Neuron (in vitro differentiated cells): Measurements from ENCODE around the gene GLRX.
"Not testable (repeated sequence)": the region's sequence is repeated elsewhere in the genome, so short reads cannot be mapped to it uniquely, and the experiment has no call there.

Experiments
- H2AFZ ChIP-seq: one replicate; pipeline ENCODE4 v1.6.1; 2013; ENCODE audit warnings: low read depth, mild to moderate bottlenecking, inconsistent platforms, low read length, moderate library complexity
- H3K27me3 ChIP-seq: one replicate; pipeline ENCODE4 v1.6.1; 2013; ENCODE audit warnings: low read length; ENCODE audit not compliant: insufficient read depth
- H3K36me3 ChIP-seq: one replicate; pipeline ENCODE4 v1.6.1; 2013; ENCODE audit warnings: low read length; ENCODE audit not compliant: insufficient read depth
- H3K4me1 ChIP-seq: one replicate; pipeline ENCODE4 v1.6.1; 2013; ENCODE audit warnings: low read length; ENCODE audit not compliant: insufficient read depth
- H3K4me3 ChIP-seq: 2 replicates; pipeline ENCODE4 v1.5.1; 2013; ENCODE audit warnings: mild to moderate bottlenecking, low read length, moderate library complexity
- H3K9me3 ChIP-seq: one replicate; pipeline ENCODE4 v1.6.1; 2013; ENCODE audit warnings: low read length

GLRX gene

GRCh38 chr5:95818181-95819147, 4.1 kb downstream of the GLRX start:
- Histone ChIP-seq H3K36me3 (no peaks in the 10 kb centered on the region), H3K9me3 (no peaks in the 10 kb centered on the region), H3K4me3 (no peak overlapping the region), H3K4me1 (peaks cover 16% of the 10 kb centered on the region), H2AFZ (no peak overlapping the region), H3K27me3 (no peaks in the 10 kb centered on the region)

- H2AFZ ChIP-seq = no peak overlapping the region
- no peaks in the 10 kb centered on the region for H3K9me3 ChIP-seq
- H3K4me1 ChIP-seq = peaks cover 12% of the 10 kb centered on the region
- H3K4me3 ChIP-seq = no peak overlapping the region
- no peaks in the 10 kb centered on the region for H3K36me3 ChIP-seq
- no peaks in the 10 kb centered on the region for H3K27me3 ChIP-seq
Observed at GRCh38 chr5:95817430-95817829, 5.1 kb downstream of the GLRX start.

- Histone ChIP-seq H2AFZ (no peak overlapping the region), H3K4me1 (peaks cover 12% of the 10 kb centered on the region), H3K36me3 (no peaks in the 10 kb centered on the region), H3K4me3 (no peak overlapping the region), H3K9me3 (no peaks in the 10 kb centered on the region), H3K27me3 (no peaks in the 10 kb centered on the region)
Observed at GRCh38 chr5:95816776-95817175, 5.8 kb downstream of the GLRX start.

- Histone ChIP-seq H3K36me3 (no peaks in the 10 kb centered on the region), H2AFZ (no peak overlapping the region), H3K4me3 (no peak overlapping the region), H3K9me3 (no peaks in the 10 kb centered on the region), H3K4me1 (peaks cover 7% of the 10 kb centered on the region), H3K27me3 (no peaks in the 10 kb centered on the region)
Observed at GRCh38 chr5:95816341-95816740, 6.2 kb downstream of the GLRX start.

GRCh38 chr5:95815155-95815729, 7.3 kb downstream of the GLRX start:
- no peak overlapping the region for H3K4me3 ChIP-seq
- H3K27me3 ChIP-seq = no peaks in the 10 kb centered on the region
- H3K36me3 ChIP-seq = no peaks in the 10 kb centered on the region
- H2AFZ ChIP-seq = no peak overlapping the region
- H3K4me1 ChIP-seq = peaks cover 10% of the 10 kb centered on the region
- H3K9me3 ChIP-seq = no peaks in the 10 kb centered on the region

DNA sequence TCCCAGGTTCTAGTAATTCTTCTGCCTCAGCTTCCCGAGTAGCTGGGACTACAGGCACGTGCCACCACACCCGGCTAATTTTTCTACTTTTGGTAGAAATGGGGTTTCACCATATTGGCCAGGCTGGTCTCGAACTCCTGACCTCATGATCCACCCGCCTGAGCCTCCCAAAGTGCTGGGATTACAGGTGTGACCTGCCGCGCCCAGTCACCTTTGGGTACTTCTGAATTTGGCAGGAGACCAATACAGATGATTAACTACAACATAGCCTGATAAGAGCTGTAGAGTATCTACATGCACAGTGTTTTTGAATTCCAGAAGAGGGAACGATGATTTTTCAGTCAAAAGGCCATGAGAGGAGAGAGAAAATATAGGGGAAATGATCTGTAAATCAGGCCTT, 9.5 kb downstream of the GLRX start:
- not testable (repeated sequence) for H3K27me3 ChIP-seq, H2AFZ ChIP-seq, H3K4me3 ChIP-seq, H3K36me3 ChIP-seq, H3K9me3 ChIP-seq
- peaks cover 12% of the 10 kb centered on the region for H3K4me1 ChIP-seq

DNA sequence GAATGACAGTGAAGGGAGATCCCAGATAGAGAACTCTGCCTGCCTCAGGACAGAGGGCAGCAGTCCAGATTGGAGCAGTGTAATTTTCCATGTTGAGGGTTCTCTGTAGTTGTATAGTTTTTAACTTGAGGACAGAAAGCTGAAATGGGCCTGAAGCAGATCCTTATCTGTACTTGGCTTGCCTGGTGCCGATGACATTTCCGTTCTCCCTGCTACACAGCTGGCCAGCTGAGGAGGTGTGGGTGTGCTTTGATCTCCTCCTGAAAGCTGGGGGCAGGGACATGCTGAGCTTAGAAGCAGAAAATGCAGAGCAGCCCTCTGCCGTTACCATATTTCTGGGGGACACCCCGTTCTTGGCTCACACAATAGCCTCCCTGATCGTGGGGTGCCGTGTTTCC, 10.5 kb downstream of the GLRX start:
- Histone ChIP-seq H3K4me3 (no peak overlapping the region), H3K9me3 (no peaks in the 10 kb centered on the region), H3K4me1 (peaks cover 8% of the 10 kb centered on the region), H2AFZ (no peak overlapping the region), H3K36me3 (no peaks in the 10 kb centered on the region), H3K27me3 (no peaks in the 10 kb centered on the region)

DNA sequence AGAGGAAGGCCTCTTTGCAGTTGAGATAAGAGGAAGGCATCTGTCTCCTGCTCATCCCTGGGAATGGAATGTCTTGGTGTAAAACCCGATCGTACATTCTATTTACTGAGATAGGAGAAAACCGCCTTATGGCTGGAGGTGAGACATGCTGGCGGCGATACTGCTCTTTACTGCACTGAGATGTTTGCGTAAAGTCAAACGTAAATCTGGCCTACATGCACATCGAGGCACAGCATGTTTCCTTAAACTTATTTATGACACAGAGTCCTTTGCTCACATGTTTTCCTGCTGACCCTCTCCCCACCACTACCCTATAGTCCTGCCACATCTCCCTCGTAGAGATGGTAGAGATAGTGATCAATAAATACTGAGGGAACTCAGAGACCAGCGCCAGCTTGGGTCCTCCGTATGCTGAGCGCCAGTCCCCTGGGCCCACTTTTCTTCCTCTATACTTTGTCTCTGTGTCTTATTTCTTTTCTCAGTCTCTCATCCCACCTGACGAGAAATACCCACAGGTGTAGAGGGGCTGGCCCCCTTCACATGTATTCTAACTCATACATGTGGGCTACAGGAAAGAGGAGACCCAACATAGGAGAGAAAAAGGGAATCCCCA, 11.0 kb downstream of the GLRX start:
- not testable (repeated sequence) for H3K9me3 ChIP-seq, H3K4me1 ChIP-seq, H2AFZ ChIP-seq, H3K4me3 ChIP-seq, H3K36me3 ChIP-seq, H3K27me3 ChIP-seq

DNA sequence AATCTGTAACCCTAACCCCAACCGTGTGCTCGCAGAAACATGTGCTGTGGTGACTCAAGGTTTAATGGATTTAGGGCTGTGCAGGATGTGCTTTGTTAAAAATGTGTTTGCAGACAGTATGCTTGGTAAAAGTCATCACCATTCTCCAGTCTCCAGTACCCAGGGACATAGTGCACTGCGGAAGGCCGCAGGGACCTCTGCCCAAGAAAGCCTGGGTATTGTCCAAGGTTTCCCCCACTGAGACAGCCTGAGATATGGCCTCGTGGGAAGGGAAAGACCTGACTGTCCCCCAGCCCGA, 11.5 kb downstream of the GLRX start:
- H3K9me3 ChIP-seq, H3K4me1 ChIP-seq, H3K27me3 ChIP-seq, H3K4me3 ChIP-seq, H2AFZ ChIP-seq, H3K36me3 ChIP-seq: not testable (repeated sequence)

- Histone ChIP-seq H3K4me1 (peaks cover 8% of the 10 kb centered on the region), H3K4me3 (no peak overlapping the region), H3K27me3 (no peaks in the 10 kb centered on the region), H3K36me3 (no peaks in the 10 kb centered on the region), H2AFZ (no peak overlapping the region), H3K9me3 (no peaks in the 10 kb centered on the region)
Observed at GRCh38 chr5:95810305-95811125, 12.0 kb downstream of the GLRX start.

DNA sequence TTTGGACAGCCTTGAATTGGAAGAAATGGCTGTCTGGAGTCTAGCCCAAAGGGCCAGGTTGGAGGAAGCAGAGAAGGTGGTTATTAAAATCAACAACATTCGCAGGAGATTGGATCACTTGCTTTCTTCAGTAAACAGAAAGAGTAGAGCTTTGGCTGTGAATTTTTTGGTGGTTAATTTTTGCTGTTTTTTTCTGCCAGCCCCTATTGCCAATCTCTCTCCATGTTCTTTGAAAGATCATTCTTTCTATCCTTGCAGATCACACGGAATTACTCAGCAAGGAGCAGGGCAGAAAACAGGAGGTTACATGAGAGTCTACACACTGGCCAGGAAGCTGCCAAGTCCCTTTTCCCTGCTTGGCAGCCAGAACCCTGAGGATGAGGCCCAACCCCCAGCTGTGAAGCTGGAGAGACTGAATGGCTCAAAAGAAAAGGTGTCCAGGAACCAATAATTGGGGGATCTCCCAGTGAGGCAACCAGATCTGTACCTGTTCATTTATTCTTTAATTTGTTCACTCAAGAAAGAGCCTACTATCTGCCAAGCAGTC, 13.0 kb downstream of the GLRX start:
- Histone ChIP-seq H3K27me3 (no peaks in the 10 kb centered on the region), H3K4me3 (no peak overlapping the region), H3K9me3 (no peaks in the 10 kb centered on the region), H3K4me1 (peaks cover 8% of the 10 kb centered on the region), H3K36me3 (no peaks in the 10 kb centered on the region), H2AFZ (no peak overlapping the region)

- Histone ChIP-seq H2AFZ (no peak overlapping the region), H3K27me3 (no peaks in the 10 kb centered on the region), H3K4me3 (no peak overlapping the region), H3K36me3 (no peaks in the 10 kb centered on the region), H3K4me1 (peaks cover 8% of the 10 kb centered on the region), H3K9me3 (no peaks in the 10 kb centered on the region)
Observed at GRCh38 chr5:95808686-95809413, 13.7 kb downstream of the GLRX start.
